ENCODE results near the gene PITPNB. TPM values are rescaled to one million over a fixed set of nuclear protein-coding genes. Genes with fewer than 3 reads are reported as not detected.

The PITPNB gene
- total and polyA plus RNA-seq, 2 of the 13 experiments (the other 11 are each of a cell fraction or from before 2014, with no cell fraction given): 17.0 to 30.1 TPM

DNA sequence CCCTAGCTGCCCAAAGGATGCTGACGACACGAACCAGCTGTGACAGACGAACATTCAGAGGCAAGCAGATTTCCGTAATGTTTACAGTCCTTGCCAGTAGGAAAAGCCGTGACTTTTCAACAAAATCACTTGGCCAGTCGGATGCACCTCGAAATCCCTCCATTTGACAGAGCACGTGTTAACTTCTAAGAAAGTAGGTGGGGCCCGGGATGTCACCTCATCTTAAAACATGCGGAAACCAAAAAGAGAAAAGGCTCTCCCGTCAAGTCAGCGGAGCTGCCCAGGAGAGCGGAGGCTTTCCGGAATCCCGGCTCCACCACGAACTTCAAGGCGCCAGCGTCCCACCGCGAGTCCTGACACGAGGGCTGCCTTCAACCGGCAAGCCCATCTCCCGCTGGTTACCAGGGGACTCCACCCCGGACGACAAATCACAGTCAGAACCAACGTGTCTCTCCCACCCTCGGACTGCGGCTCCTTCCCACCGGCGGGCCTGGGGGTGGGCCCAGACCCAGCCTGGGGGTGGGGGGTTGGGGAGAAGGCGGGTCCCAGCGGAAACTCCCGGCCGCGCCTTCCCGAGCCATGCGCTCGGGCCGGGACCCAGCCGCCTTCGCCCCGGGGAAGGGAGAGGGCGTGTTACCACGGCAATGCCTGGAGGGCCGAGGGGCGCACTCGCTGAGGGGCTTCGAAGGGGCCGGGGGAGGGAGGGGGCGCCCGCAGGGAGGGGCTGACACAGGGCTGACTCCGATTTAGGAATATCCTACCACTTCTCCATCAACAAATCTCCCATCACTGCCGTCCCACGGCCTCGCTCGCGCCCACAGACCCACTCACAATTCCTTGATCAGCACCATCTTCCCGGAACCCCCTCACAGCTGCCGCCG is 475 bp downstream of the PITPNB start (continued):
- TF ChIP-seq ZNF12 (CRISPR knock-in tag; IDR thresholded peaks at IDR 0.05) (no peak), ZBTB7A (CRISPR knock-in tag; IDR thresholded peaks at IDR 0.05) (0 out of 2 replicates have a peak, but pooled peaks have one; percentile 9), CC2D1A (CRISPR knock-in tag; IDR thresholded peaks at IDR 0.05) (0 out of 2 replicates have a peak, but pooled peaks have one; percentile 29), NFYC (CRISPR knock-in tag; IDR thresholded peaks at IDR 0.05) (no peak), HNRNPLL (IDR thresholded peaks at IDR 0.05; ENCODE audit: low read depth, low read length, poor library complexity, severe bottlenecking) (peak; percentile 18), ARNTL (CRISPR knock-in tag; IDR thresholded peaks at IDR 0.05) (peak; percentile 3; the same call in 1 of the 2 replicates), NPAS2 (CRISPR knock-in tag; IDR thresholded peaks at IDR 0.05; ENCODE audit: borderline replicate concordance) (no peak), ZNF788 (CRISPR knock-in tag; IDR thresholded peaks at IDR 0.05; ENCODE audit: borderline replicate concordance) (no peak), SIX1 (CRISPR knock-in tag; IDR thresholded peaks at IDR 0.05; ENCODE audit: borderline replicate concordance) (no peak), ZFY (CRISPR knock-in tag; IDR thresholded peaks at IDR 0.05) (no peak; the same call in 1 of the 2 replicates)
- TF ChIP-seq, protein P1, sequence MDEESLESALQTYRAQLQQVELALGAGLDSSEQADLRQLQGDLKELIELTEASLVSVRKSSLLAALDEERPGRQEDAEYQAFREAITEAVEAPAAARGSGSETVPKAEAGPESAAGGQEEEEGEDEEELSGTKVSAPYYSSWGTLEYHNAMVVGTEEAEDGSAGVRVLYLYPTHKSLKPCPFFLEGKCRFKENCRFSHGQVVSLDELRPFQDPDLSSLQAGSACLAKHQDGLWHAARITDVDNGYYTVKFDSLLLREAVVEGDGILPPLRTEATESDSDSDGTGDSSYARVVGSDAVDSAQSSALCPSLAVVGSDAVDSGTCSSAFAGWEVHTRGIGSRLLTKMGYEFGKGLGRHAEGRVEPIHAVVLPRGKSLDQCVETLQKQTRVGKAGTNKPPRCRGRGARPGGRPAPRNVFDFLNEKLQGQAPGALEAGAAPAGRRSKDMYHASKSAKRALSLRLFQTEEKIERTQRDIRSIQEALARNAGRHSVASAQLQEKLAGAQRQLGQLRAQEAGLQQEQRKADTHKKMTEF (CRISPR knock-in tag; IDR thresholded peaks at IDR 0.05): no peak
- TF ChIP-seq, protein P2, sequence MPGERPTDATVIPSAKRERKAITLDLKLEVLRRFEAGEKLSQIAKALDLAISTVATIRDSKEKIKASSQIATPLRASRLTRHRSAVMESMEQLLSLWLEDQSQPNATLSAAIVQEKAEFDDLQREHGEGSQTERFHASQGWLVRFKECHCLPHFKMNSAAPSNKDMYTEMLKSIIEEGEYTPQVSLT (CRISPR knock-in tag; IDR thresholded peaks at IDR 0.05; ENCODE audit: borderline replicate concordance, low read depth): no peak
- TF ChIP-seq, protein P3, sequence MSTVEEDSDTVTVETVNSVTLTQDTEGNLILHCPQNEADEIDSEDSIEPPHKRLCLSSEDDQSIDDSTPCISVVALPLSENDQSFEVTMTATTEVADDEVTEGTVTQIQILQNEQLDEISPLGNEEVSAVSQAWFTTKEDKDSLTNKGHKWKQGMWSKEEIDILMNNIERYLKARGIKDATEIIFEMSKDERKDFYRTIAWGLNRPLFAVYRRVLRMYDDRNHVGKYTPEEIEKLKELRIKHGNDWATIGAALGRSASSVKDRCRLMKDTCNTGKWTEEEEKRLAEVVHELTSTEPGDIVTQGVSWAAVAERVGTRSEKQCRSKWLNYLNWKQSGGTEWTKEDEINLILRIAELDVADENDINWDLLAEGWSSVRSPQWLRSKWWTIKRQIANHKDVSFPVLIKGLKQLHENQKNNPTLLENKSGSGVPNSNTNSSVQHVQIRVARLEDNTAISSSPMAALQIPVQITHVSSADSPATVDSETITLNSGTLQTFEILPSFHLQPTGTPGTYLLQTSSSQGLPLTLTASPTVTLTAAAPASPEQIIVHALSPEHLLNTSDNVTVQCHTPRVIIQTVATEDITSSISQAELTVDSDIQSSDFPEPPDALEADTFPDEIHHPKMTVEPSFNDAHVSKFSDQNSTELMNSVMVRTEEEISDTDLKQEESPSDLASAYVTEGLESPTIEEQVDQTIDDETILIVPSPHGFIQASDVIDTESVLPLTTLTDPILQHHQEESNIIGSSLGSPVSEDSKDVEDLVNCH (CRISPR knock-in tag; IDR thresholded peaks at IDR 0.05): no peak
- TF ChIP-seq, protein P4, sequence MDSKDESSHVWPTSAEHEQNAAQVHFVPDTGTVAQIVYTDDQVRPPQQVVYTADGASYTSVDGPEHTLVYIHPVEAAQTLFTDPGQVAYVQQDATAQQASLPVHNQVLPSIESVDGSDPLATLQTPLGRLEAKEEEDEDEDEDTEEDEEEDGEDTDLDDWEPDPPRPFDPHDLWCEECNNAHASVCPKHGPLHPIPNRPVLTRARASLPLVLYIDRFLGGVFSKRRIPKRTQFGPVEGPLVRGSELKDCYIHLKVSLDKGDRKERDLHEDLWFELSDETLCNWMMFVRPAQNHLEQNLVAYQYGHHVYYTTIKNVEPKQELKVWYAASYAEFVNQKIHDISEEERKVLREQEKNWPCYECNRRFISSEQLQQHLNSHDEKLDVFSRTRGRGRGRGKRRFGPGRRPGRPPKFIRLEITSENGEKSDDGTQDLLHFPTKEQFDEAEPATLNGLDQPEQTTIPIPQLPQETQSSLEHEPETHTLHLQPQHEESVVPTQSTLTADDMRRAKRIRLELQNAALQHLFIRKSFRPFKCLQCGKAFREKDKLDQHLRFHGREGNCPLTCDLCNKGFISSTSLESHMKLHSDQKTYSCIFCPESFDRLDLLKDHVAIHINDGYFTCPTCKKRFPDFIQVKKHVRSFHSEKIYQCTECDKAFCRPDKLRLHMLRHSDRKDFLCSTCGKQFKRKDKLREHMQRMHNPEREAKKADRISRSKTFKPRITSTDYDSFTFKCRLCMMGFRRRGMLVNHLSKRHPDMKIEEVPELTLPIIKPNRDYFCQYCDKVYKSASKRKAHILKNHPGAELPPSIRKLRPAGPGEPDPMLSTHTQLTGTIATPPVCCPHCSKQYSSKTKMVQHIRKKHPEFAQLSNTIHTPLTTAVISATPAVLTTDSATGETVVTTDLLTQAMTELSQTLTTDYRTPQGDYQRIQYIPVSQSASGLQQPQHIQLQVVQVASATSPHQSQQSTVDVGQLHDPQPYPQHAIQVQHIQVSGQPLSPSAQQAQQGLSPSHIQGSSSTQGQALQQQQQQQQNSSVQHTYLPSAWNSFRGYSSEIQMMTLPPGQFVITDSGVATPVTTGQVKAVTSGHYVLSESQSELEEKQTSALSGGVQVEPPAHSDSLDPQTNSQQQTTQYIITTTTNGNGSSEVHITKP (CRISPR knock-in tag; IDR thresholded peaks at IDR 0.05; ENCODE audit: low read depth): no peak
